Measurements from ENCODE around the gene GDAP1L1.
A peak's percentile ranks its signal among the peaks of the same experiment; 100 is the strongest.
"Not testable (repeated sequence)": the region's sequence is repeated elsewhere in the genome, so short reads cannot be mapped to it uniquely, and the experiment has no call there.

Gene GDAP1L1

DNA sequence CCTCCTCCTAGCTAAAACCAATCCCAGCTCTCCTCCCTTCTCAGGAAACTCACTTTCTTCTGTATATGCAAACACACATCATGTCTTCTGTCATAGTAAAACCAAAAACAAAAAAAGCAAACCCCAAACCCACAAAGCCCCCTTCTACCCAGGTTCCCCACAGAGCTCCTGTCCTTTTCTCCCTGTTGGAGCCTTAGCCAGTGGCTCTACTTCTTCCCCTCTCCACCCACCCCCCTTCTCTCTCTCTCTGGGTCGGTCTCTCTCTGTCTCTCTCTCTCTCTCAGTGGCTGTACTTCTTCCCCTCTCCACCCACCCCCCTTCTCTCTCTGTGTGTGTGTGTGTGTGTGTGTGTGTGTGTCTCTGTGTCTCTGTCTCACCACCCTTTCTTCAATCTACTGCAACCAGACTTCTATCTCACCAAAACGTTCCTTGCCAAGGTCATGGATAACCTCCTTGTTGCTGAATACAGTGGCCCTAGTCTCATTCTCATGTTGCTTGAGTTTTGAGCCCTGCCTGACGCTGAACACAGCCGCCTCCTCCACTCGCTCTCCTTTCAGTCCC, 27.9 kb upstream of the GDAP1L1 start:
- DNase-seq, result no peak

DNA sequence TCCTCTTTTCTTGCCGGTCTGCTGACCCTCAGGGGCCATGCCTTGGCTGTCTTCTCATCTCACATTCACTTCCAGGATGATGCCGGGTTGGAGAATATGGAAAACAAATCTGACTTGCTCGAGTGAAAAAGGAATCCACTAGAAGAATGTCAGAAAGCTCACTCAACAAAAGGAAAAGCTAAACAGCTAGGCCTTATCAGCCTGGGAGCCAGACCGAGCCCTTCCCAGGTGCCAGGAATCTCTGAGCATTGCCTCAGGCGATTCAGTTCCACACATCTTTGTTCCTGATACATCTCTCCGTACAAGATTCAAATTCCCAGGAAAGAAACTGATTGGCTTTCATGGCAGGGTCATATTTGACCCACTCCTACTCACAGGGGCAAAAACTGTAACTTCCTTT, 27.3 kb upstream of the GDAP1L1 start:
- DNase-seq, result no peak

DNA sequence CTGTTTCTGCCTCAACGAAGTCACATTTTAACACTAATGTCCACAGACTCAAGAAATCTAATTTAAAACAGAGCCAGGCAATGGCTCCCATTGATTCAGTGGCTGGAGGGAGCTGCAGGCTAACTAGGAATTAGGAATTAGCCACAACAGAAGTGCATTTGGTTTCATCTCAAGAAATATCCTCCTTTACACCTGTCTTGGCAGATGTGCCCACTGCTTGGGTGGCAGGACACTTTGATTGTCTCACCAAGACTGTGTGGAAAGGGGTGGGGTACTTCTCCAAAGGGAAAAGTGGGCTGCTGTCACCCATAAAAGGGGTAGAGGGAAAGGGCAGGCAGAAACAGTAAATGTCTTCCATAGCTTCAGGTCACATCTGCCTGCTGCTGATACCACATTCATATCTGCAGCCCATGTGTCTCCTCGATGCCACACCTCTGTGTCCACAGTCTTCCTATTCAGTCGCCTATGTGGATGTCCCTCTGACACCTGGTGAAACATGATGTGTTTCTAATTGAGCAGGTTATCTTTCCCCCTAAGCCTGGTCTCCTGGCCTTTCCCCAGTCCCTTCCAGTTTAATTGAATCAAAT, 25.6 kb upstream of the GDAP1L1 start:
- no peak for DNase-seq

DNA sequence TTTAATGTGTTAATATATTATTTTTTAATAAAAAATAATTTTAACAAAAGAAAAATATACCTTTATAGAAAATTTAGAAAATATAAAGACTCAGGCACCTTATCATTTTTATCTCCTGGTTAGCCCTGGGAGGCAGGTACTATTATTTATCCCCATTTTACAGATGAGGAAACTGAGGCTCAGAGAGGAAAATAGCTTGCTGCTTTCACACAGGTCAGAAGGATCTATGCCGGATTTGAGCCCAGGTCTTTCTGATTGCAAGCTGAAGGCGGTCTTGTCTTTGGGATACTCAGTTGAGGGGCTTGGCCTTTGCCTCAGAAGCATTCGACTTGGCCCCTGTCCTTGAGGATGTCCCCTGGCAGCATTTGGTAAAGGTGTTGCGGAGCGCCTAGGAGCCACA, 25.1 kb upstream of the GDAP1L1 start:
- DNase-seq, result no peak

DNA sequence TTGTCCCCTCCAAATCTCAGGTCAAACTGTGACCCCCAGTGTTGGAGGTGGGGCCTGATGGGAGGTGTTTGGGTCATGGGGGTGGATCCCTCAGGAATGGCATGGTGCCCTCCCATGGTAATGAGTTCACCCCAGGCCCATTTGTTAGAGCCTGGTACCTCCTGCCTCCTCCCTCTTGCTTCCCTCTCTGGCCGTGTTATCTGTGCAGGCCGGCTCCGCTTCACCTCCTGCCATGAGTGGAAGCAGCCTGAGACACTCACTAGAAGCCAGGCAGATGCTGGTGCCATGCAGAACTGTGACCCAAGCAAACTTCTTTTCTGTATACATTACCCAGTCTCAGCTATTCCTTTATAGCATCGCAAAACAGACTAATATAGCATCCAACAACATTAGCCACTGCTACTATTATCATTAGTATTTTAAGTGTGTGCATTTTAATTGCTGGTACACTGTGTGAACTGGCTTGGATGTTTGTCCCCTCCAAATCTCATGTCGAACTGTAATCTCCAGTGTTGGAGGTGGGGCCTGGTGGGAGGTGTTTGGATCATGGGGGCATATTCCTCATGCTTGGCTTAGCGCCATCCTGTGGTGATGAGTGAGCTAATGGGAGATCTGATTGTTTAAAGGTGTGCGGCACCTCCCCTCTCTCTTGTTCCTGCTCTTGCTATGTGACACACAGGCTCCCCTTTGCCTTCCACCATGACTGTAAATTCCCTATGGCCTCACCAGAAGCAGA, 24.3 kb upstream of the GDAP1L1 start:
- no peak for DNase-seq

DNA sequence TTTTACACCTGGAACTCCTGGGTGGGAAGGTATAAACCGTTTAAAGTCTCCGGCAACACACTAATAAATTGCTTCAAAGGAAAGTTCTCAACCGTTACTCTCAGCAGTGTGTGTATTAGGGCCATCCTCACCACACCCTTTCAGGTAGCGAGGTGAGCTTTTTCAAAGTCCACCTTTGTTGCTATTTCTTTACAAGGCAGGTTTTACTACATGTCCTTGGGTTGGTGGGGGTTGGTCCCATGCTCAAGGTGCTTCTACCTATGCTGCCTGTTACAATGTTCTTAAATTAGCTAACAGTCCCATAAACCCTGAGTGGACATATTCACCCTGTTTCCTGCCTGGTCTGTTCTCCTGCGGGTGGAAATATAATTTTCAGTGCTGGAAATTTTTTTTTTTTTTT, 23.4 kb upstream of the GDAP1L1 start:
- no peak for DNase-seq

DNA sequence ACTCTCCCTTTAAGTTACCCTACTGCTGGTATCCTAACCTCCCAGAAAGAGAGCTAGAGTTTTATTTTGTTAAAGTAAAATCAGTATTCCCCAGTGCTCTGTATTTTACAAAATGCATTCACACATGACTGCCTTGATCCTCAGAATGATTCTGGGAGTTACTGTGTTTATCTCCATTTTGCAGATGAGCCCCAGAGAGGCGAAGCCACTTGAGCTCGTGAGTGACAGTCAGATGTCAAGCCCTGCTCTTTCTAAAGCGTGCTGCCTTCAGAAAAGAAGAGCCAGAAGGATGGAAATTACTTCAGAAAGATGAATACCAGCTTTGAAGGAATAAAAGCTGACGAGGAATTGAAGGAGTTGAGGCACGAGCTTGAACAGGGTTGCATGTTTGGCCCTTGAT, 22.5 kb upstream of the GDAP1L1 start:
- no peak for DNase-seq

DNA sequence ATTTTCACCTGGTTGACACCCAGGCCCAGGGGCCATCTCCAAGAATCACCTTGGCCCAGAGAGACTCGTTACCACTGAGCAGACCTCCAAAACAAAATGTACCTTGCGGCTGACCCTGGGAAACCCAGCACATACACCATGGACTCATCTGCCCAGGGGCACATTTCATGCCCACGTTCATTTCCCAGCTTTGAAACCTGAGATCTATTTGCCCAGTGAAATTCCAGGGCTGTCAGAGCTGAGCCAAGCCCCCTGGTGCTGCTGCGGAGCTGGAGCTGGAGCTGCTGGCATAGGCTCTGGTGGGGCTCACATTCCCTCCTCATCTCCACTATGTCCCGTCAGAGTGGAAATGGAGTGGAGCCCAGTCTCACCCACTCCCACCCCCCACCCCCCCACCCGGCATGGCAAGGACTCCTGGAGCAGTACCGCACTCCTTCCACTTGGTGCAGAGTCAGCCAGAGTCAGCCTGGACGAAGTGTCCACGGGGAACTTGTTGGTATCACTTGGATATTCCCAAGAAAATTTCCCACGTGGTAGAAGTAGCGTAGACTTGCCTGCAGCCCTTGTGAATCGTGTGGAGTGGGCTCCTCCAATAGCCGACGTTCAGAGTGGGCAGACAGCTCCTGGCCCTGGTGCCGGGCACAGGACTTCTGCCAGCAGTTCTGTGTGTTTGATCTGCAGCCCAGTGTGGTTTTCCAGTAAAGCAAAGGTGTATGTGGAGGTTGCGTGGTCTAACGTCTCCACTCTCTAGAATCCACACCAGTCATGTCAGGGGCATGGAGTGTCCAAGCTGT, 18.4 kb upstream of the GDAP1L1 start:
- no peak for DNase-seq

DNA sequence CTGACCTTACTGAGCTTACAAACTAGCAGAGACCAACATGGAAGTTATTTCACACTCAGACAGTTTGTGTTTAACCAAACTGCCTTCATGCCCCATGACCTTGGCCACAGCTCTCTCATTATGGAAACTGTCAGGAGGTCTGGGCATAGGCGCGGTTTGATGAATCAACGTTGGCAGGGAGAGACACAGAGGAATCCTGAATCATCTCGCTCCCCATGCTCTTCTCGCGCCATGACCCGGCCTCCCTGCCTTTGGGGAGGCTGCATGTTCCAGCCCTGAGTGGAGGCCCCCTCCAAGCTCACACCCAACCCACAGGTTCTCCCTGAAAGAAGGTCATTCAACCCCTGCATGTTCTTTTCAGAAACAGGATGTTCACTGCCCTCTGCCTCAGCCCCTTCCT, 15.9 kb upstream of the GDAP1L1 start:
- DNase-seq, result no peak

DNA sequence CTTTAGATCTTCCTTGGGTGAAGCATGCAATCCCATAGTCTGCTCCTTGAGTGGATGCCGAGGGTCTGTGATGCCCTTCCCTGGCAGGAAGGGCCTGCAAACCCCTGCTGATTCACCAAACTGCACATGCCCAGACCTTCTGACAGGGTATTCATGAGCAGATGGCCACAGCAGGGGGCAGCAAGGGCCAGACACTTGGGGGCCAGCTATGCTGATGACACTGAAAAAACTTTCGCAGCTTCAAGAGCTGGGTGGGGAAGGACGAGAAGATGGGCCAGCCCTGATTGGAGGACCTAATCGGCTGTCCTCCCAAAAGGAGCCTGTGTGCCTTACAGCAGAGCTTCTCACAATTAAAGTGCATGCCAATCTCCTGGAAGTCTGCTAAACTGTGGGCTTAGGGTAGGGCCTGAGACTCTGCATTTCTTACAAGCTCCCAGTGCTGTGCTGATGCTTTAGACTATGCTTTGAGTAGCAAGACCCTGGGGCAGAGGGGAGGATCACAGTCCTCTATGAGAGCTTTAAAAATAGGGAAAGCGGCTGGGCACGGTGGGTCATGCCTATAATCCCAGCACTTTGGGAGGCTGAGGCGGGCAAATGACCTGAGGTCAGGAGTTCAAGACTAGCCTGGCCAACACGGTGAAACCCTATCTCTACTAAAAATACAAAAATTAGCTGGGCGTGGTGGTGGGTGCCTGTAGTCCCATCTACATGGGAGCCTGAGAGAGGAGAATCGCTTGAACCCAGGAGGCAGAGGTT, 15.2 kb upstream of the GDAP1L1 start:
- DNase-seq, result no peak

DNA sequence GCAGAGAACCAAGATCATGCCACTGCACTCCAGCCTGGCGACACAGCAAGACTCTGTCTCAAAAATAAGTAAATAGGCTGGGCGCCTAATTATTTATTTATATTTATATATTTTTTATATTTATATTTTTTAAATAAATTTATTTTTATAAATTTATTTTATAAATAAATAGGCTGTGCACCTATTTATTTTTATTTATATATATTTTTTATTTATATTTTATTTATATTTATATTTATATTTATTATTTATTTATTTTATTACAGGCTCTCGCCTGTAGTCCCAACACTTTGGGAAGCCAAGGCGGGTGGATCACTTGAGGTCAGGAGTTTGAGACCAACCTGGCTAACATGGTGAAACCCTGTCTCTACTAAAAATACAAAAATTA, 14.6 kb upstream of the GDAP1L1 start:
- DNase-seq, result not testable (repeated sequence)

DNA sequence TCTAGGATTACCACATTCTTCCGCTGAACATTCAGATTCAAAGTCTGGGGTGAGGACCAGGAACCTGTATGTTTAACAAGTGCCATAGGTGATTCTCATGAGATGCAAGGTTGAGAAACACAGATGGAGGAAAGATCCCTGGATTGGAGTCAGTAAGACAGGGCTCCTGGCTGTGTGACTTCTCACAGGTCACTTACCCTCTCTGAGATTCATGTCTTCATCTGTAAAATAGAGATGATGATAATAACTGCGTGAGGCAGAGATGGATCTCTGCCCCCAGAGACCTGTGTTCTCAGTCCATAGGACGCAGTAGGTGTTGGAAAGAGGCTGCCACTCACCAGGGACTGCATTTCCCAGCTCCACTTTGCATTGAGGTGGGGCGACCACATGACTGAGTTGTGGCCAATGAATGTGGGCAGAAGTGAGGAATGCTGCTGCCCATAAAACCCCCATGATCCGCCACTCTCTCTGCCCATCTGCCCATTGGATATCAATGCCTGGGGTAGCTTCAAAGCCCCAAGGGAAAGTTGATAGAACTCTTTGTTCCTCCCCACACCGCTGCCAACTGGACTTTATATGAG, 13.6 kb upstream of the GDAP1L1 start:
- no peak for DNase-seq

DNA sequence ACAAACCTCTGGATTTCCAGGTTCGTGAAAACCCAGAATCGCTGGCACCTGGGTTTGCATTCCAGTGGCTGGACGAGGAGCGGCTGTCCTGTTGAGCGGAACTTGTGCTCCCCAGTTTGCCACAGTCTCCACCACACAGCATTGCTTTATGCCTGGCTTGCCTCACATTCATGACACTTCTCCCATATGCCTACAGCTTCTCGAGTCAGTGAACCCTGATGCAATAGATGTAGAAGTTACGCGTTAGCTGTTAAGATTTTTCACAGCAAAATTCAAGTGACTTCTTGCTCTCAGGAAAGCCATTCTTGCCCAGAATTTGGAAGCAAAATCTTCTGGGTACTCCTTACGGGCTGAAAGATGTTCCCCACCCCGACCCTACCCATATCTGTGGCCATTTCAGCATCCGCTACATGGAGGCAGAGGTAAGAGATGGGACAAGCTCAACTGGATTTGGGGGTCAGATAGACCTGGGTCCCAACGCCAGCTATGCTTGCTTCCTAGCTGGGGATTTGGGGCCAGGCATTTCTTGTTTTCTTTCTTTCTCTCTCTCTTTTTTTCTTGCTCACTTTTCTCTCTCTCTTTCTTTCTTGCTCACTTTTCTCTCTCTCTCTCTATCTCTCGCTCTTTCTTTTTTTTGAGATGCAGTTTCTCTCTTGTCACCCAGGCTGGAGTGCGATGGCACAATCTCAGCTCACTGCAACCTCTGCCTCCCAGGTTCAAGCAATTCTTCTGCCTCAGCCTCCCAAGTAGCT, 12.4 kb upstream of the GDAP1L1 start:
- no peak for DNase-seq

DNA sequence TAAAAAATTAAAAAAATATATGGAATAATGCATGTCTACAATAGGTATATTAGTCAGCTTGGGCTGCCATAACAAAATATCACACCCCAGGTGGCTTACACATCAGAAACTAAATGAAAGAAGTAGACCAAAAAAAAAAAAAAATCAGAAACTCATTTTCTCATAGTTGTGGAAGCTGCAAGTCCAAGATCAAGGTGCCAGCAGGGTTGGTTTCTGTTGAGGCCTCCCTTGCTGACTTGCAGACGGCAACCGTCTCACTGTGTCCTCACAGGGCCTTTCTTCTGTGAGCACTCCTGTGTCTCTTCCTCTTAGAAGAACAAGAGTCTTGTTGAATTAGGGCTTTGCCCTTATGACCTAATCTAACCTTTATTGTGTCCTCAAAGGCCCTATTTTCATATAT, 11.4 kb upstream of the GDAP1L1 start:
- no peak for DNase-seq

DNA sequence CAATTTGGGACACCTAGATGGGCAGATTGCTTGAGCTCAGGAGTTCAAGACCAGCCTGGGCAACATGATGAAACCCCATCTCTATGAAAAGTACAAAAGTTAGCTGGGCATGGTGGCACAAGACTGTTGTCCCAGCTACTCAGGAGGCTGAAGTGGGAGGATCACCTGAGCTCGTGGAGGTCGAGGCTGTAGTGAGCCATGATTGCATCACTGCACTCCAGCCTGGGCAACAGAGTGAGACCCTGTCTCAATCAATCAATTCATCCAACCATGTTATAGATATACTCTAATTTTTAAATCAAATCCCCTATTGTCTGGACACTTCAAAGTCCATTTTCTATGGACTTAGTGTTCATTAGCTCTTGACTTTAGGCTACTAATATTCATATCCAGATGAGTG, 10.3 kb upstream of the GDAP1L1 start:
- DNase-seq, result not testable (repeated sequence)

DNA sequence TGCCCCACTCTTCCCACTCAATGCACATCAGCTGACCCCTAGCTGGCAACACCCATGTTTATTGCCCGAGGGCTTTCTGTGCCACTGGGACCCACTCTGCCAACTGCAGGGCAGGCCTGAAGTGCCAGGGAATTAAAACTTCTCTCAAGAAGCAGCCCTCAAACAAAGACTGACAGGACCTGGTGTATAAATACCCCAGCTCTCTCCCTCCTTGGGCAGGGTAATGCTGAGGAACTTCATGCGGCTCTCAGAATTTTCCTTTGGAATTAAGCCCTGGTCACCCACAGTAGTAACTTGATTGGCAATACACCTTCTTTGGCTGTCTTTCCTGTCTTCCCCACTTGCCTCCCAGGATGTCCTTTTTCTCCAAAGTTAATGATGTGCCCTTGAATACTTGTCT, 5.3 kb upstream of the GDAP1L1 start:
- DNase-seq, result no peak

DNA sequence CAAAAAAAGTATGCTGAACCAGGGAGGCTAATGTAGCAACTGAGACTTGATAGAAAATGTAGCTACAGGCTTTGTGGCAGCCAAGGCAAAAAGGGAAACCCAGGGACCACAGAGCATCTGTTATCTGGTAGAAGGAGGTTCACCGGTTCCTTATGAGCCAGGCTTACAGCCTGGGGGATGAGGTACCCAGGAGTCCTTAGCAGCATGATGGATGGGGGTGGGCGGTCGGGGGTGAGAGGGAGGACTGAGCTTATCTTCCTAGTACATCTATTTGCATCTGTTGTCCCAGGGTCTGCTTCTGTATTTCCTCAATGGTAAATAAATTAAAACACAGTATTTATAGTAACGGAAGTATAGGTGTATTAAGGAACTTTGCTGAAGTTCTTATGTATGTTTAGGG, 1.1 kb upstream of the GDAP1L1 start:
- DNase-seq, result no peak

DNA sequence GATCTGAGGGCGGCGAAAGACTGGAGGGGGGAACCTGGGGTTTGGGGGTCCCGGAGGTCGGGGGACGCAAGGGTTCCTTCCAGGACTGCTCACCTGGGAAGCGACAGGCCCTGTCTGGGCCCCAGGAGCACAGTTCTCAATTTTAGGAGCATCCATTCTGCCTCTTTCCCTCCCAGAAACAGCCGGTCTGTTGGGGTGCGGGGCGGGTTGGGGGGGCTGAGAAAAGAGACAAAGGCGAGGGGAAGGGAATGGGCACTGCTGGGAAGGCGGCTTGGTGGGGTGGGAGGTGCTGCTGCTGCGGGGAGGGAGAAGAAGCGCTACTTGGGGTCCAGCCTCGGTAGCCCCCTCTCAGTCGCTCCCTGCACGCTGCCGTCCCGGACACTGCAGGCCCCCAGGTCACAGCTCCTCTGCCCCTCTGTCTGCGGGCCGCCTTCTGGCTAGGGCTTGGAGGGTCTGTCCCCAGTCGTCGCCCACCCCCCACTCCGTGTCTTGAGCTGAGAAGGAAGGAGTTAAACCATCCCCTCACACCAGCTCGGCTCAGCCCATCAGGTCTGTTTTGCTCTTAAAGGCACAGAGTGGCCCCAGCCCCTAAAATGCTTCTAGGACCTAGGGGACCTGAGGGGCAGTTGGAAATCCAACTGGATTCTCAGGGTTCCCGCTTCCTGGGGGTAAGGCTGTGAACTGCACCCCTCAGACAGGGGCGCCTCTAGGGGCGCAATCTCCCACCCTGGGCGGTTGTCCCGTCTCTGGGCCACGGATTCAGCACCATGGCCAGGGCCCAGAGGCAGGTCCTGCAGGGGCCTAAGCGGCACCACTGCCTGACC, 690 bp downstream of the GDAP1L1 start:
- peak in 22 of 58 donors; percentile 2 to 53 (median 14) for DNase-seq

DNA sequence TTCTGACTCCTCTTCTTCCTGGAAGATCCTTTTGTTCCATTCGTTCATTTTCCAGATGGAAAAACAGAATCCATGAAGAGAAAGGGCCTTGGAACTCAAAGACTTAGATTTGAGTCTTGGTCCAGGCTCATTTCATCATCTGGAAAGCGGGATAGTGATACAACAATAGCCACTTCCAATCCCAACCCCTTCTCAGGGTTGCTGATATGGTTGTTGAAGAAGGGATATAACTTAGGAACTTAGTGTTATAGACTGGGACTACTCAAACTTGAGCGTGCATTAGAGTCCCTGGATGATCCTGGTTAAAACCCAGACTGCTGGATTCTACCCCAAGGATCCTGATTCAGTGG, 1.3 kb downstream of the GDAP1L1 start:
- no peak for DNase-seq

DNA sequence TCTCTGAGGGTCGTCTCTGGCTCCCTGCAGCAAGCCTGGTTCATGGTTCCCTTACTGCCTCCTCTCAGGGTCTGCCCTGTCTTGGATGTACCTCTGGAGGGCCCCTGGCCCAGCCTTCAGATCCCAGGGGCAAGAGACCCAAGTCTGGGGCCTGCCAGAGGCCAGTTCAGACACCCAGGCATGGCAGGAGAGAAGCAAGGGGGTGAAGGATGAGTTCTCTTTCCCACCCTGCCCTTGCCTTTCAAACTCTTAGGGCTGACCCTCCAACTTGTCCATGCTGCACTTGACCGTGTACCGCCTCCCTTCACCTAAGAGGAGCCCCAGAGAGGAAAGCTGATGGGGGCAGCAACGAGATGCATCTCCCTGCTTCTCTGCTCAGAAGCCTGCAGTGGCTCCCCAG, 4.2 kb downstream of the GDAP1L1 start:
- no peak for DNase-seq

Measured in anterior cingulate cortex (tissue), 58 donors.